ENCODE data around the gene FERD3L.

DNA sequence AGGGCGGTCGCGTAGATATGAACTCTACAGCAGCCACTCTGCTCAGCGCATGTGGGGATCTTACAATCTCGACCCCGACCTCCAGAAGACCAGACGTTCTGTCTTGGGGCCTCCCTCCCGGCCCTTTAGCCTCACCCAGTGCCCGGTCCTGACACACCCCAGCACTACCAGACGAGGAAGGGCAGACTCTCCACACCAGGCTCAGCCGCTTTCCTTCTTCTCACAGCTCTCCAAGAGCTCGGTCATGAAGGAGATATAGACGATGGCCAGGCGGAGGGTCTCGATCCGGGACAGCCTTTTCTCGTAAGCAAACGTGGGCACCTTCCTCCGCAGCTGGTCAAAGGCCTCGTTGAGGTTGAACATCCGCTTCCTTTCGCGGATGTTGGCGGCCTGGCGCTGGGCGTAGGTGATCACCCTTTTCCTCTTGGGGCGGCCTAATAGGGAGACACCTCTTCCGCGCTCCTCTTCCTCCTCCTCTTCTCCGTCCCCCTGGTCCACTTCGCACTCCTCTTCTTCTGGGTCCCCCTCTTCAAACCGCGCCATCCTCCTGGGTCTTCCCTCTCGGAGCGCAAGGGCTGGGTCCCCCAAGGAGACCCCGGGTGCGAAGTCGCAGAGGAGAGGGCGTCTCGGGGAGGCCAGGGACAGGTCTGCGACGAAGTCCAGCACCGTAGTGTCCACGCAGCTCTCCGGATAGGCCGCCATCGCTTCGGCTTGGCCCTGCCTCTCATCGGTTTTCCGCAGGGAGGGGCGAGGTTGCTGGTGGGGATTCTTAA is at the start of gene FERD3L:
- TF ChIP-seq GATA2 (IDR thresholded peaks at IDR 0.05; ENCODE audit: low read depth, low read length) (no peak), GATA3 (IDR thresholded peaks at IDR 0.05; ENCODE audit: low read depth, low read length) (no peak)
